ENCODE data around the gene FAM81A.

Gene FAM81A

DNA sequence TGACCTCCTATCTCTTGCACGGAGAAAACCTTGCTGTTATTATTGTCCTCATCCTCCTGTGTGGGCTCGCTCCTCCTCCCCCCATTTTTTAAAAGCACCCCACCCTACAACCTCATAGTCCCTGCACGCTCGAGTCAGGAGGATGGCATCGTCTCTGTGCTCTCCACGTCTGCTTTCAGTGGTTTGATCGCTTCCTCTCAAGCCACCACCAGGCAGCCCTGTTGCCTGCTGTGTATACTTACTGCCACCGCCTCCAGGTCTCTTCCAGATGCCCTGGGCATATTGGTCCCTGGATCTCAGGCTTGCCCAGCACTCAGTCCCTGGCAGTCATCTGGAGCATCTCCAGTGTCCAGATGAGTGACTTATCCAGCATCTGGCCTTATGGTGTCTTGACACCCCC is 131.5 kb downstream of the FAM81A start:
- no peak for DNase-seq (ENCODE audit: extremely low read depth in 1 of 2, low read depth in 1 of 2)

DNA sequence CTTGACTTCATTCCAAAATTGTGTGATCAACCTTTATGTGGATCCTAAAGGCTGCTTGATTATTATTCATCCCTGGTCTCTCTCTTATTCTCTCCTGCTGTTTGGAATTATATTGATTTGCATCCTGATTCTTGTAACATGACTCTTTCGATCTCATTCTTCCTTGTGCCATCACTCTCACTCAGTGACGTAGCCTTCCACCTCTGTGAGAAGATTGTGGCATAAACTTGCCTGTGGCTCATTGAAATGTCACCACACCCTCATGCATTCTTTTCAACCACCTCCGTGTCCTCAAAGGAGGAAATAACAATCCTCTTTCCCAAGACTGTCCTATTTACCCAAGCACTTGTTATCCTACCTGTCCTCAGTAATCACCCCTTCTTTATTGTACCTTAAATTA is 132.3 kb downstream of the FAM81A start:
- DNase-seq (ENCODE audit: extremely low read depth in 1 of 2, low read depth in 1 of 2) = no peak

DNA sequence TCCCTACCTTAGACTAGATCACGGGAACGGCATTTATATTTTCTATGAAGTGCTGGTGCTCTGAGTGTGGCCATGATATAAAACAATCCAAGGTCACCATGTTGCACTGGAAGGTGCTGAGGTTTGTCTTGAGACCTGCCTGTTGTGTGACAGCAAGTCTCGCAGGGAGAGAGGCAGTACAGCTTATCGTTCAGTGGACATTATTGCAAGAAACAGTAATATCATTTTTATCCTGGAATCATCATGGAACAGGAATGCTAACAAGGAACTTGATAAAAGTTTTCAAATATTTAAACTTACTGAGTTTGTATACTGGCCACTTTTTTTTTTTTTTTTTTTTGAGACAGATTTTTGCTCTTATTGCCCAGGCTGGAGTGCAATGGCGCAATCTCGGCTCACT is 133.6 kb downstream of the FAM81A start:
- no peak for DNase-seq (ENCODE audit: extremely low read depth in 1 of 2, low read depth in 1 of 2)
